Lower leg skin (tissue), 3 donors: ENCODE data around the gene GCHFR.

Source experiments
- CTCF ChIP-seq, 3 donors: fragments of 450-650 bp; IDR thresholded peaks; one replicate each; pipeline ENCODE4 v1.5.1; 2016; ENCODE audit warnings: antibody characterized with exemption in 3 of 3, mild to moderate bottlenecking in 3 of 3, moderate library complexity in 2 of 3
- POLR2A ChIP-seq, 2 donors: fragments of 450-650 bp; IDR thresholded peaks; one replicate each; pipeline ENCODE4 v1.6.1; 2016 to 2017; ENCODE audit warnings: antibody characterized with exemption in 2 of 2, mild to moderate bottlenecking in 1 of 2, moderate library complexity in 1 of 2

GRCh38 chr15:40773496-40773895 lies 9.6 kb downstream of the GCHFR start:
- no peak for TF ChIP-seq CTCF (IDR thresholded peaks at IDR 0.05)
- no peak for TF ChIP-seq POLR2A (IDR thresholded peaks at IDR 0.05)
